GM23338 (cell line): ENCODE measurements around the gene MUTYH. TPM values are rescaled to one million over a fixed set of nuclear protein-coding genes. Genes with fewer than 3 reads are reported as not detected.
A peak's percentile ranks its signal among the peaks of the same experiment; 100 is the strongest.

Experiments
- ATAC-seq: fragments of 200-7000 bp; cut with Tn5 transposase; 3 replicates; pipeline ENCODE4 v1.9.1; 2020
- DNase-seq: peaks from one replicate; pipeline ENCODE4 v3.0.0-alpha.2; 2015; ENCODE audit warnings: low spot score
- H2AFZ ChIP-seq: fragments of 200-600 bp; sonication (generic); 2 replicates; pipeline ENCODE4 v1.8.0; 2016; ENCODE audit warnings: antibody characterized with exemption, mild to moderate bottlenecking, moderate library complexity
- H3F3A ChIP-seq: fragments of 200-600 bp; sonication (generic); replicated peaks from 2 replicates; pipeline ENCODE4 v1.8.0; 2017; ENCODE audit warnings: antibody characterized with exemption, mixed run types, low read depth
- H3K27ac ChIP-seq: fragments of 200-600 bp; sonication (generic); 2 replicates; pipeline ENCODE4 v1.6.1; 2016; ENCODE audit warnings: low read depth
- H3K27me3 ChIP-seq: fragments of 200-600 bp; sonication (generic); 2 replicates; pipeline ENCODE4 v1.8.0; 2016; ENCODE audit warnings: mild to moderate bottlenecking, mixed run types, moderate library complexity; ENCODE audit not compliant: insufficient read depth
- H3K36me3 ChIP-seq: fragments of 200-600 bp; sonication (generic); 2 replicates; pipeline ENCODE4 v1.8.0; 2016; ENCODE audit warnings: mild to moderate bottlenecking; ENCODE audit not compliant: insufficient read depth
- H3K4me1 ChIP-seq: fragments of 200-600 bp; sonication (generic); 2 replicates; pipeline ENCODE4 v1.8.0; 2016; ENCODE audit warnings: mild to moderate bottlenecking, moderate library complexity; ENCODE audit not compliant: insufficient read depth
- H3K4me2 ChIP-seq: fragments of 200-600 bp; sonication (generic); 2 replicates; pipeline ENCODE4 v1.7.1; 2017; ENCODE audit warnings: mixed run types
- H3K4me3 ChIP-seq: fragments of 200-600 bp; sonication (generic); 2 replicates; pipeline ENCODE4 v1.6.1; 2016; ENCODE audit warnings: mixed run types
- H3K79me2 ChIP-seq: fragments of 200-600 bp; sonication (generic); replicated peaks from 2 replicates; pipeline ENCODE4 v1.8.0; 2017; ENCODE audit warnings: mild to moderate bottlenecking; ENCODE audit not compliant: insufficient read depth
- H3K9me2 ChIP-seq: fragments of 200-600 bp; sonication (generic); 2 replicates; pipeline ENCODE4 v1.8.0; 2017; ENCODE audit not compliant: insufficient read depth
- H4K20me1 ChIP-seq: fragments of 200-600 bp; sonication (generic); replicated peaks from 2 replicates; pipeline ENCODE4 v1.8.0; 2017; ENCODE audit warnings: mild to moderate bottlenecking; ENCODE audit not compliant: insufficient read depth
- H3K27ac Mint-ChIP-seq: 2 replicates; pipeline ENCODE4 v1.8.0; 2020; ENCODE audit warnings: inconsistent platforms, mild to moderate bottlenecking, moderate library complexity, mixed read lengths
- H3K27me3 Mint-ChIP-seq: 3 replicates; pipeline ENCODE4 v1.8.0; 2022; ENCODE audit warnings: low read depth, mild to moderate bottlenecking, moderate library complexity, mixed read lengths, inconsistent platforms; ENCODE audit not compliant: insufficient read depth, poor library complexity
- H3K36me3 Mint-ChIP-seq: 3 replicates; pipeline ENCODE4 v1.8.0; 2021; ENCODE audit warnings: low read depth, mild to moderate bottlenecking, inconsistent platforms, moderate library complexity, mixed read lengths
- H3K4me1 Mint-ChIP-seq: 3 replicates; pipeline ENCODE4 v1.8.0; 2020; ENCODE audit warnings: mild to moderate bottlenecking, inconsistent platforms, mixed read lengths
- H3K4me3 Mint-ChIP-seq: 3 replicates; pipeline ENCODE4 v1.8.0; 2021; ENCODE audit warnings: moderate library complexity, mild to moderate bottlenecking, inconsistent platforms, mixed read lengths
- H3K9me3 Mint-ChIP-seq: 3 replicates; pipeline ENCODE4 v1.8.0; 2020; ENCODE audit warnings: moderate library complexity, mild to moderate bottlenecking, inconsistent platforms, mixed read lengths
- EZH2phosphoT487 ChIP-seq: fragments of 200-600 bp; sonication (generic); IDR thresholded peaks from one replicate; pipeline ENCODE4 v1.8.1; 2018; ENCODE audit warnings: antibody characterized with exemption; ENCODE audit not compliant: unreplicated experiment
- JUNB ChIP-seq: IDR thresholded peaks from one replicate; pipeline ENCODE4 v1.6.1; 2016; ENCODE audit warnings: antibody characterized with exemption; ENCODE audit not compliant: unreplicated experiment
- POLR2AphosphoS5 ChIP-seq: IDR thresholded peaks from 2 replicates; pipeline ENCODE4 v1.6.1; 2016; ENCODE audit warnings: antibody characterized with exemption, low read depth
- STAT1 ChIP-seq: IDR thresholded peaks from one replicate; pipeline ENCODE4 v1.6.1; 2016; ENCODE audit warnings: antibody characterized with exemption; ENCODE audit not compliant: unreplicated experiment
- ZNF114 ChIP-seq: fragments of 250-450 bp; sonication (Bioruptor Pico); IDR thresholded peaks from 2 replicates; pipeline ENCODE4 v1.5.0; 2020; ENCODE audit warnings: mild to moderate bottlenecking, moderate library complexity
- polyA plus RNA-seq: library from polyadenylated mRNA; unstranded; fragments of >200 nt; fragmentation: Nextera tagmentation; extraction: Ambion mirVana; gene quantifications from 2 replicates; pipeline ENCODE4 v1.2.1, GENCODE V29; 2016
- total RNA-seq: library from RNA; depleted of rRNA; stranded (reverse); fragments of >200 nt; shearing (Covaris generic); gene quantifications from 2 replicates; pipeline ENCODE4 v1.2.3, GENCODE V29; 2014
- TF ChIP-seq, protein P1 (sequence below): IDR thresholded peaks from one replicate; pipeline ENCODE4 v1.6.1; 2018; ENCODE audit warnings: antibody characterized with exemption; ENCODE audit not compliant: unreplicated experiment
- TF ChIP-seq, protein P2 (sequence below), 2 experiments: fragments of 200-600 bp in 1 of 2; sonication (generic) in 1 of 2; conservative IDR thresholded peaks; 2 replicates each; pipeline versions ENCODE4 v1.5.1 to v1.6.1; 2016 to 2017; ENCODE audit warnings: antibody characterized with exemption in 2 of 2, low read depth in 2 of 2, mild to moderate bottlenecking in 2 of 2, moderate library complexity in 1 of 2

Gene MUTYH
- total and polyA plus RNA-seq, 2 experiments from 2014 or later: 47.9 to 67.4 TPM

DNA sequence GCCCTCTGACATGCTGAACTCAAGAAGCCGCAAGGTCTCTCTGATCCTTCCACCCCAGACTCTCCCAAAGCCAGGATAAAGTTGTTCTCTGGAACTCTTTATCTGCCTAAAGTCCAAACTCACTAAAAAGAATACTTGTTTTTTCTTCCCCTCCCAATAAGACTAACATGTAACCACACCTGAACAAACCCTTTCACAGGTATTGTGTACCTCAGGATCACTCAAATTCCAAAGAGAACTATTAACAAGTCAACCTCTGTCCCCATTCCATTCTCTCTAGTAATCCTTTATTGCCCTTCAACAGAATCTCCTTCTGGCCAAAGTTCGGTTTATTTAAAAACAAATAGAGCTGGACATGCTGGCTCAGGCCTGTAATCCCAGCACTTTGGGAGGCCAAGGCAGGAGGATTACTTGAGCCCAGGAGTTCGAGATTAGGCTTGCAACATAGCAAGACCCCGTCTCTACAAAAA lies 4.3 kb downstream of the MUTYH start:
- TF ChIP-seq, protein P1, sequence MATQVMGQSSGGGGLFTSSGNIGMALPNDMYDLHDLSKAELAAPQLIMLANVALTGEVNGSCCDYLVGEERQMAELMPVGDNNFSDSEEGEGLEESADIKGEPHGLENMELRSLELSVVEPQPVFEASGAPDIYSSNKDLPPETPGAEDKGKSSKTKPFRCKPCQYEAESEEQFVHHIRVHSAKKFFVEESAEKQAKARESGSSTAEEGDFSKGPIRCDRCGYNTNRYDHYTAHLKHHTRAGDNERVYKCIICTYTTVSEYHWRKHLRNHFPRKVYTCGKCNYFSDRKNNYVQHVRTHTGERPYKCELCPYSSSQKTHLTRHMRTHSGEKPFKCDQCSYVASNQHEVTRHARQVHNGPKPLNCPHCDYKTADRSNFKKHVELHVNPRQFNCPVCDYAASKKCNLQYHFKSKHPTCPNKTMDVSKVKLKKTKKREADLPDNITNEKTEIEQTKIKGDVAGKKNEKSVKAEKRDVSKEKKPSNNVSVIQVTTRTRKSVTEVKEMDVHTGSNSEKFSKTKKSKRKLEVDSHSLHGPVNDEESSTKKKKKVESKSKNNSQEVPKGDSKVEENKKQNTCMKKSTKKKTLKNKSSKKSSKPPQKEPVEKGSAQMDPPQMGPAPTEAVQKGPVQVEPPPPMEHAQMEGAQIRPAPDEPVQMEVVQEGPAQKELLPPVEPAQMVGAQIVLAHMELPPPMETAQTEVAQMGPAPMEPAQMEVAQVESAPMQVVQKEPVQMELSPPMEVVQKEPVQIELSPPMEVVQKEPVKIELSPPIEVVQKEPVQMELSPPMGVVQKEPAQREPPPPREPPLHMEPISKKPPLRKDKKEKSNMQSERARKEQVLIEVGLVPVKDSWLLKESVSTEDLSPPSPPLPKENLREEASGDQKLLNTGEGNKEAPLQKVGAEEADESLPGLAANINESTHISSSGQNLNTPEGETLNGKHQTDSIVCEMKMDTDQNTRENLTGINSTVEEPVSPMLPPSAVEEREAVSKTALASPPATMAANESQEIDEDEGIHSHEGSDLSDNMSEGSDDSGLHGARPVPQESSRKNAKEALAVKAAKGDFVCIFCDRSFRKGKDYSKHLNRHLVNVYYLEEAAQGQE: no peak
- TF ChIP-seq POLR2AphosphoS5 (no peak), ZNF114 (CRISPR knock-in tag) (no peak), STAT1 (no peak)
- Histone ChIP-seq H3F3A (0 out of 2 replicates have a peak, but pooled peaks cover 7% of the 10 kb centered on the region), H2AFZ (no peak overlapping the region), H3K36me3 (no peaks in the 10 kb centered on the region; the same call in none of the 2 replicates), H4K20me1 (0 out of 2 replicates have a peak, but pooled peaks cover 9% of the 10 kb centered on the region), H3K27me3 (no peaks in the 10 kb centered on the region), H3K4me1 (peaks cover 16% of the 10 kb centered on the region), H3K9me2 (no peaks in the 10 kb centered on the region), H3K79me2 (peaks cover 31% of the 10 kb centered on the region), H3K27ac (no peak overlapping the region), H3K4me2 (no peak overlapping the region), H3K4me3 (no peak overlapping the region)
- H3K4me1 Mint-ChIP-seq: peaks cover 36% of the 10 kb centered on the region
- peaks cover 47% of the 10 kb centered on the region for H3K36me3 Mint-ChIP-seq
- DNase-seq (no peak), ATAC-seq (no peak)
- H3K27ac Mint-ChIP-seq: no peak overlapping the region
- H3K9me3 Mint-ChIP-seq: no peaks in the 10 kb centered on the region
- H3K27me3 Mint-ChIP-seq: peaks cover 2% of the 10 kb centered on the region
- H3K4me3 Mint-ChIP-seq: no peak overlapping the region; the same call in 2 of the 3 replicates

DNA sequence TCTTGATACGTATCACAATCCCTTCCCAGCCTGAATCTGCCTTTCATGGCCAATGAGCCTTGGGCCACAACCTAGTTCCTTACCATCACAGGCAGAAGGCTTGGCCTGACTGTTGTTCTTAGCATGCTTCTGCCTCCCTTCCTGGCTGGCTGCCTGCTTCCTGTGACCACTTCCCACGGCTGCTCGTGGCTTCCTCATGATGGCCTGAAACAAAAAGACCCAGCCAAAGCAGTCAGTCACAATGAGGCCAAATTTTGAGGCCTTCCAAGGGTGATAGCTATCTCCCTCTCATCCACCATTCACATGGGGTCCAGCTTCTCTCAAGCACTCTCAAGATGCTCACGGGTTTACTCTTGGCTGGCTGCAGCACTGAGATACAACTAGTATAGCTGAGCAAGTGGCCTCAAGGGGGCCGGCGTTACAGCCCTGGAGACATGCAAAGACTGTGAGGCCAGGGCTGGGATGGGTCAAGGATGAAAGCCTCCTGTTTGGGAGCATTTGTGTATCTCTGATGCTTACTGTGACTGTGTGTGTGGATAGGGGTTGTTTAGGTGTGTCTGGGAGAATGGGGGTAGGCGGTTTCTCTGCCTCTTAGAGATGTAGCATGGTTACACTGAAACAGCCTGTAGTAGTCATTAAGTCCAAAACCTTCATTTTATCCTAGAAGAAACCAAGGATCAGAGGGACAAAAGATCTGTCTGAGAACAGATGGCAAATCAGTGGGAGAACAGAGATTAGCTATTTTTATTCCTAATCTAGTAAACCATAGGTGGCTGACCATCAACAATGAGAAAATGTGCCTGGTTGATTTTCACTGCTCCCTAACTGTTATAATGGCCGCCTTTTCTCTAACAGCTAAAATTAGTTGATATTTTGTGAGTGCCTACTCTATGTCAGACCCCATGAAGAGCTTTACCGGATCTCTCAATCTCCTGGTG lies 5.7 kb downstream of the MUTYH start:
- Mint-ChIP-seq H3K4me1 (peaks cover 38% of the 10 kb centered on the region), H3K4me3 (no peak overlapping the region), H3K9me3 (no peaks in the 10 kb centered on the region), H3K36me3 (peaks cover 54% of the 10 kb centered on the region), H3K27me3 (peaks cover under 1% of the 10 kb centered on the region), H3K27ac (0 out of 2 replicates have a peak overlapping the region, but pooled peaks have one; percentile 38)
- H3K4me2 ChIP-seq: no peak overlapping the region
- peaks cover 13% of the 10 kb centered on the region; the same call in 1 of the 2 replicates for H3F3A ChIP-seq
- ATAC-seq (peak; percentile 74), DNase-seq (peak; percentile 59)
- H3K27me3 ChIP-seq: no peaks in the 10 kb centered on the region
- peaks cover 12% of the 10 kb centered on the region; the same call in 1 of the 2 replicates for H3K4me1 ChIP-seq
- H3K4me3 ChIP-seq: no peak overlapping the region
- H3K79me2 ChIP-seq: peaks cover 27% of the 10 kb centered on the region
- no peak overlapping the region for H2AFZ ChIP-seq
- H3K27ac ChIP-seq: 0 out of 2 replicates have a peak overlapping the region, but pooled peaks have one; percentile 66
- H3K36me3 ChIP-seq: peaks cover 3% of the 10 kb centered on the region
- H4K20me1 ChIP-seq: 0 out of 2 replicates have a peak, but pooled peaks cover 9% of the 10 kb centered on the region
- no peaks in the 10 kb centered on the region for H3K9me2 ChIP-seq
- TF ChIP-seq, protein P2, sequence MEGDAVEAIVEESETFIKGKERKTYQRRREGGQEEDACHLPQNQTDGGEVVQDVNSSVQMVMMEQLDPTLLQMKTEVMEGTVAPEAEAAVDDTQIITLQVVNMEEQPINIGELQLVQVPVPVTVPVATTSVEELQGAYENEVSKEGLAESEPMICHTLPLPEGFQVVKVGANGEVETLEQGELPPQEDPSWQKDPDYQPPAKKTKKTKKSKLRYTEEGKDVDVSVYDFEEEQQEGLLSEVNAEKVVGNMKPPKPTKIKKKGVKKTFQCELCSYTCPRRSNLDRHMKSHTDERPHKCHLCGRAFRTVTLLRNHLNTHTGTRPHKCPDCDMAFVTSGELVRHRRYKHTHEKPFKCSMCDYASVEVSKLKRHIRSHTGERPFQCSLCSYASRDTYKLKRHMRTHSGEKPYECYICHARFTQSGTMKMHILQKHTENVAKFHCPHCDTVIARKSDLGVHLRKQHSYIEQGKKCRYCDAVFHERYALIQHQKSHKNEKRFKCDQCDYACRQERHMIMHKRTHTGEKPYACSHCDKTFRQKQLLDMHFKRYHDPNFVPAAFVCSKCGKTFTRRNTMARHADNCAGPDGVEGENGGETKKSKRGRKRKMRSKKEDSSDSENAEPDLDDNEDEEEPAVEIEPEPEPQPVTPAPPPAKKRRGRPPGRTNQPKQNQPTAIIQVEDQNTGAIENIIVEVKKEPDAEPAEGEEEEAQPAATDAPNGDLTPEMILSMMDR (conservative IDR thresholded peaks at IDR 0.05; ENCODE audit: low read depth in 2 of 2): peak; percentile 28 to 37; a peak in 3 of 4 replicates
- TF ChIP-seq EZH2phosphoT487: no peak
- TF ChIP-seq JUNB: no peak
- TF ChIP-seq, protein P1: no peak
